ENCODE data around the gene FREM1.

FREM1 gene

DNA sequence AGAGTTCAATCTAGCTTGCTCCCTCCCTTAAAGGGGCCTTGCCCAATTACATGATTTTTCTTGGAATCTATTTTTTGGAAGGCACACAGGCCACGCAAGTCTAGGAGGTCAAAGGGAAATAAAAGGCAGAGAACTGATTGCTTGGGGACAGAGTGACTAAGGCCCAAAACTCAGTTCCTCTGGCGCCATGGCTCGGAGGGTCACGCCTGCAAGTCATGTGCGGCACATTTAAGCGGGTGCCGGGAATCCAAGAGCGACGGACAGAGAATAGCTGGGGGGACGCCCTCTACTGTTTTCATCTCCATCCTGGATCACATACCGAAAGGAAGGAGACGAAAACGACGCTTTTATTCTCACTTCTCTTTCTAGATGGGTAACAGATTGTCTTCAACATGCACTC lies 78.6 kb downstream of the FREM1 start:
- H3K4me3 ChIP-seq: no peak overlapping the region
- no peak overlapping the region for H3K27ac ChIP-seq

DNA sequence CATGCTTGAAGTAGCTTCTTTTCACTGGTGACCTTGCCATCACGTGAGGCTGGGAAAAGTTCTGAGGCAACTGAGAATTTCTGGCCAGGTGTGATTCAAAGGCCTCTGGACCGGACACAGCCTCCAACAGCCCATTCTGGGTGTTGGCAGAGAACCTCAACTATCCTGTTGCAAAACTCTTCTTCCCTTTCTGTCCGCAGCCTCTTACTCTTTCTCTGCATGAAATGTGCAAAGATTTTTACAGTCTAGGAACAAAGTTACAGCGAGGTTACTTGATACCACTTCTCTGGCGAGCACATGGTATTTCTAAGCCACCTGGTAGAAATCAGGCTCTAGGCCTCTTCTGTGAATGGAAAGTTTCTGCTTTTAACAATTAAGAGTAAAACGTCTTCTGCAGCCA lies 79.2 kb downstream of the FREM1 start:
- Histone ChIP-seq H3K27ac (no peak overlapping the region), H3K4me3 (no peak overlapping the region)

DNA sequence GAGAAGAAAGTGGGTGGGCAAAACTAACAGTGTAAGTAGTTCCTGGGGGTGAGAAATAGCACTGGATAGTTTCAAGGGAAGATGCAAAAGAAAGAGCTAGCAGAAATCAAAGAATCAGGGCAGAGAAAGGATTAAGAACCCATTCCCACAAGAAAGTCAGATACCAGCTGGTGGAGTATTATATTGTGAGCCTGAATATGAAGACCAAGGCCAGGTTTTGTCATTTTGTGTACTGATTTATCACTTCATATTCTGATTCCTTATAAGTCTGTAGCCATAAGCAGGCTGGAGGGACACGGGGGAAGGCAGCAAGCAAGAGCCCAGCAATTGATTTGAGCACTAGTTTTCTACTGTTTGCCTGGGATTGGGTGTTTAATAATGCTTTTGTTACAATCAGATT lies 80.2 kb downstream of the FREM1 start:
- no peak overlapping the region for H3K27ac ChIP-seq
- no peak overlapping the region for H3K4me3 ChIP-seq

DNA sequence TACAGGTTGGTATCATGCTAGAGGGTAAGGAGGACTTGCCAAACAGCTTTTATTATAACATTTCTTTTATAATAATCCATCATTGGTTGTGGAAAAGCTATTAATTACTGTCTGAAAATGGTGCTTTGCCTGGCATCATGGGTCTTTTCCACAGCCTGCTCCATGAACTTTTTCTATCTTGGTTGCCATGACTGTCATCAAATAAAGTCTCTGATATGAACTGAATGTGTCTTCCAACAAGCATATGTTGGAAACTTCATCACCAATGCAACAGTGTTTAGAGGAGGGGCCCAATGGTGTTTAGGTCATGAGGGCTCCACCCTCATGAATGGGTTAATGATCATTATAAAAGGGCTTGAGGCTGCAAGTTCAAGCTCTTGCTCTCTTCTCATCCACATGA lies 81.0 kb downstream of the FREM1 start:
- Histone ChIP-seq H3K27ac (no peak overlapping the region), H3K4me3 (no peak overlapping the region)

DNA sequence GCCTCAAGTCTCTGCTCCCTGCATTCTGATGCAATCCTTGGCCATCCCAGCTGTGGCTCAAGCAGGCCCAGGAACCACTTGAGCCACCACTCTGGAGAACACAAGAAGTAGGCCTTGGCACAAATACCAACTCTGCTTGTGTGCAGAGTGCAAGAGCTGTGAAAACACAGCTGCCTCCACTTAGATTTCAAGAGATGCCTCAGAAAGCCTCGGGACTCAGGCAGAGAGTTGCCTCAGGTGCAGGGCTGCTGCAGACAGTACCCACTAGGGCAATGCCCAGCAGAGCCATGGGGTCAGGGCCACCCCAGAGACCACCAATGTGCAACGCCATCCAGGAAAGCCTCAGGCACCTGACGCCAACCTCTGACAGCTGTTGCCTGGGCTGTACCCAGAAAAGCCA lies 82.4 kb downstream of the FREM1 start:
- Histone ChIP-seq H3K4me3 (no peak overlapping the region), H3K27ac (no peak overlapping the region)

DNA sequence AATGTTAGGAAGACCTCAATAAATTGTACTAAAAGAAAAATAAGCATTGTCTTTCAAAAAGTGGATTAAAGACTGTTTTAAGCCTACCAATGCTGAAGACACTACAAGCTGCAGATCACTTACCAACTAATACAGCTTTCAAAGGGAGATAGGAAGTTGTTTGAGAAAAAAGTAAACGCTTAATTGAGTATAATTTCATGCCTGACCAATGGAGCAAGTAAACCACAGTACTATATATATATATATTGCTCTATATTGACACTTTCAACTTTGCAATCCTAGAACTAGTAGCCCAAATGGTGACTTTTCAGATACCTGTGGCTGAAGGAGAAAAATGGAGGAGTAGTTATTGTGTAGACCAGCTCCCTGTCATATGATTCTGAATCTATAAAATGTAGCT lies 85.7 kb downstream of the FREM1 start:
- H3K27ac ChIP-seq: no peak overlapping the region
- H3K4me3 ChIP-seq: no peak overlapping the region

DNA sequence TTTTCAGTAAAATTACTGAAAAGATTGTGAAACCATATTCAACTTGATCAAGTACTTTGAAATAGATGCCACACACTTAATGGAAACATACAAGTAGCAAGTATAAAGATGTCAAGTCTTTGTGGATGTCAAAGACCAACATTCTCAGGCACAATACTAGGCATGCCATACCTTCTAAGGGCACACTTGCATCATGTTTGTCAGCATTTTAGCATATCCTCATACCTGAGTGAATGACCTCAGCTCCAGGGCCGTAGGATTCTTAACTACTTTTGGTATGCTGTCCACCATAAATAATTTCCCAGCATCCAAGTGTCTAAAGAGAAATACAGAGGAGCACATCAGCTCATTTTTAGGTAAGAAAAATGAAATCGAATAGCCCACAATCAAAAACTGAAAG lies 86.4 kb downstream of the FREM1 start:
- Histone ChIP-seq H3K27ac (no peak overlapping the region), H3K4me3 (no peak overlapping the region)

DNA sequence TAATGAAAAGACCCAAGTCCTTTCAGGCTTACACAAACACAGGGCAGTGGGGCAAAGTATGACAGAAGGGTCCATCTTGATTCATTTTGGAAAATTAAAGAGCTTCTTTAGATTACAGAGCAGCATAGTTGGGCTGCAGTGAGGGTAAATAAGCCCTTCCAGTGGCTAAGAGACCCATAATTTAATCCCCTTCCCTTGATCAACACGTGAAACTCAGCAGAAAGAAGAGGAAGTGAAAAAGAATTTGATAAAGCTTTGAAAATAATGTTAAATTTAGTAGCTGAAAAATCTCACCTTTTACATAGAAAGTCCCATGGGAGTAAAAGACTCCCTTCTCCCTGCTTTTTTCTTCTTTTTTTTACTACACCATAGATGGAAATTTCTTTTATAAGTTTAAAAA lies 87.6 kb downstream of the FREM1 start:
- Histone ChIP-seq H3K4me3 (no peak overlapping the region), H3K27ac (no peak overlapping the region)

DNA sequence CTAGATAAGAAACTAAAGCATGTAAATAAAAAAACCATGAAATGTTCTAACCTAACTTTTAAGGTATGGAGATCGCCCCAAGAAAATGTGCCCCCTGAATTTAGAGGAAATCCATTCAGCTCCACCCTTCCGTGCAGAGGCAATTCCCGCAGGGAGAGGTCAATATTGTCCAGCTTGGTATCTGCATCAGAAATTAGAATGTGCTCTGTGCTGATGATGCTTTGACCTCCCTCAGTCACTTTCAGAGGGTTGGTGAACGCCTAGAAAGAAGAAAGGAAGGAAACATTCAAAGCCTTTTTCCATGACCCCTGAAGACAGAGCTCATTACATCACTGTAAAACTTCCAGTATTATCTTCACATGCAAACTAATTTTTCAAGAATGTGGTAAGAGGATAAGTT lies 91.0 kb downstream of the FREM1 start:
- Histone ChIP-seq H3K4me3 (no peak overlapping the region), H3K27ac (no peak overlapping the region)

DNA sequence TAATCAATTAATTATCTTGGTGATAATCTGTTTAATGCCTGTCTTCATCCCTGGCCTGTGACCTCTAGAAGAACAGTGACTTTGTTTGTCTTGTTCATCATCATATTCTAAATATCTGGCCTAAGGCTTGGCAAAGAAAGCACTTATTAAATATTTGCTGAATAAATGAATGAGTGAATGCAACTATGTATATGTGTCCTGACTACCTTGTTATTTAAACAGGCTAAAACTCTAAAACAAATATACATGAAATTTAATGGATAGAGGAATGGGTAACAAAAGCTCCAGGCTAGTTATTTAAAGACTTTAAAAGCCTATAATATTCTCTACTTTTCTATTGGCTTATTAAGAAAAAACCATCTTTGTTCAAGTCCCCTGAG lies 96.0 kb downstream of the FREM1 start:
- H3K4me3 ChIP-seq: no peak overlapping the region
- no peak overlapping the region for H3K27ac ChIP-seq

DNA sequence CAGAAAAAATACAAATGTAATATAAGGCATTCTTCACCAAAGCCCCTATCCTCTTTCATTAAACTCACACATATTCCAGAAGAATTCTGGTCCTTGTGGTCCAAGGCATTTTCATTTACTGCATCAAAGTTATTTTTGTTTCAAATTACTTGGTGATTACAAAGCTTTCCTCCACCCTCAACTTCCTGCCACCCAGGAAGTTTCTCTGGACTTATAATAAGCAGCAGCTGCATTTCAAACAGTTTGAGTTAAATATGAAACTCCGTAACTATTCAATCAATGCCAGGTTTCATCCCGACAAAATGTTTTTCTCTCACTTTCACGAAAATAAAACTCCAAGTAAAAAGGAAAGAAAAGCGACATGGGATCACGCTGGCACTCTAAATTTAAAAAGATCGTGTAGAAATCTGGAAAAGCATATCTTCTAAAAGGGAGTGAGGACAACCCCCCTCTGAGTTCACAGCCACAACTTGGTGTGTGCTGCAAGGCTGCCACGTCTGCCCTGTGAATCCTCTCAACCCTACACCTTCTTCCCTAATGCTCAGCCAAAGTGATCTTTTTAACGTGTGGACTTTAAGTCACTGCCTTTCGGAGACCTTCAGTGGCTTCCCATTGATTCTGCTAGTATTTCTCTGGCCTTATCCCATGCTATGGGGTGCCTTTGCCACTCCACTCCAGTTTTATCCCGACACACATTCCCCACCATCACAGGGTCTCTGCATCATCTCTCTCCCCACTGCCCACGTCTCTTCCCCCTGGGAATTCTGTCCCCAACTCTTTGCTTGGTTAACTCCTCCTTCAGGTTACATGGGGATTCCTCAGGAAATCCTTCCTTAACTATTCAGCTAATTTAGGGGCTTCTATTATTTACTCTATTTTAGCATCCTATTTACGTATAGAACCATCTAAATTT lies 96.6 kb downstream of the FREM1 start:
- Histone ChIP-seq H3K4me3 (no peak overlapping the region), H3K27ac (peak overlapping the region in 1 of 21 experiments; percentile 17)

DNA sequence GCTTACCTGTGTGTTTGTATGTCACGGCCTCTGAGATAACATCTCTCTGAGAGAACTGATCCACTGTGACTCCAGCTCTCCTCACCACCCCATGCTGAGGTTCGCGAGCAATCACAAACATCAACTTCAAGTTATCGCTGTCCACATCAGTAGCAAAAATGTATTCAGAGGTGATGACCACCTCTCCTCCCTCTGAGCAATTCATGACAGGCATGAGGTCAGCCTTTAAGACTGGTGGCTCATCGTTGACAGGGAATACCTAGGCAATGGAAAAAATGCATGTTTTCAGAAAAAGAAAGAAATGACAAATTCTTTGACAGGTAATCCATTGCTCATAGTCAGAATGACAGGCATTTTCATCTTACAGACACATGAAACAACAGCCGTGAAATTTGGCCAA lies 97.4 kb downstream of the FREM1 start:
- no peak overlapping the region for H3K27ac ChIP-seq
- no peak overlapping the region for H3K4me3 ChIP-seq

DNA sequence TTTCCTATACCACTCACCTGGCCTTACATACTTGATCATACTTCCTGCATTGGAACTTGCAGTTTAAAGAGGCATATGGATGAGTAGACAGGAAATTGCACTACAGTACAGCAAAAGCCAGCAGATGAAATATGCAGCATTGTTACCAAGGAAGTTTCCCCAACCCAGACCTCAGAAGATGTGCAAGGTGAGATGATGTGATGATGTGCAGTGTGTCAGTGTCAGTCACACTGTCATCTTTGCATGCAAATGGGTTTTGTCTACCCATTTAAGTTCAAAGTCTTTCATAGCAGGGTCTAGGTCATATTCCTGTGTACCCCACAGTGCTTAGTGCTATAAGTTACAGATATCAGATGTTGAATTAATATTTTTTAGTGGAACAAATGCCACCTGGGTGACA lies 98.4 kb downstream of the FREM1 start:
- no peak overlapping the region for H3K4me3 ChIP-seq

DNA sequence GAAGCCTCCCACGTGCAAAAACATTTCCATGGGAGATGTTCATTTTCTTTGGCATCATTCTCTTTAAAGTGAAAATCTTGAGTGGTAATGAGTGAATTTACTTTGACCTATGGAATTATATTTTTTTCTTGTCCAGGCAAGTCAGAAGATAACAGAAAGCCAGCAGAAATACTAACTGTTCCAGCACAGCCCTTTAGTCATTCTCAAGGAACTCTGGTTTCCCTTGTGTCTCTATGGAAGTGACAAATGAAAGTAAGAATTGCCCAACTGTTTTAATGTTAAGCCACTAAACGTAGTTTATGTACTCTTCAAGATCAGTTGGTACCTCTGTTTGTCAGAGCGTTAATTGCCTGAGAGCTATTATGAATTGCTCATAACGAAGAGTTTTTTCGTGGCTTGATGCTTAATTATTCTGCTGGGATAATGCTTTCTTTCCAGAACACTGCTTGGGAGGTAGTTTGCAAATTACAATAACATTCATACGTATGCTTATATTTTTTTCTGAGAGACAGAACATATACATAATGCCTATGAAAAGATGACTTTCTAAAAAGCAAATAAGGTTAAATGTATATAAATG lies 103.2 kb downstream of the FREM1 start:
- no peak overlapping the region for H3K27ac ChIP-seq
- H3K4me3 ChIP-seq: no peak overlapping the region

More for the DNA sequence above, 98.4 kb downstream of the FREM1 start:
- no peak overlapping the region for H3K27ac ChIP-seq

DNA sequence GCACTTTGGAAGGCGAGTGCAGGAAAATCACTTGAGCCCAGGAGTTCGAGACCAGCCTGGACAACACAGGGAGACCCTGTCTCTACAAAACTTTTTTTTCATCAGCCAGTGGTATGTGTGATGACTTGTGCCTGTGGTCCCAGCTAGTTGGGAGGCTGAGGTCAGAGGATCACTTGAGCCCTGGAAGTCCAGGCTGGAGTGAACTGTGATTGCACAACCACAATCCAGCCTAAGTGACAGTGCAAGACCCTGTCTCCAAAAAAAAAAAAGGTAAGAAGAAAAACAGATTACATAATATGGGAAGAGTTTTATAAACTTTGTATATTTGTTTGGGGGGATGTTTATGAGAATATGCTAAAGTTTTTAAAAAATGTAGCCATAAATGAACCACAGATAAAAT lies 111.2 kb downstream of the FREM1 start:
- H3K4me3 ChIP-seq: no peak overlapping the region
- H3K27ac ChIP-seq: no peak overlapping the region

DNA sequence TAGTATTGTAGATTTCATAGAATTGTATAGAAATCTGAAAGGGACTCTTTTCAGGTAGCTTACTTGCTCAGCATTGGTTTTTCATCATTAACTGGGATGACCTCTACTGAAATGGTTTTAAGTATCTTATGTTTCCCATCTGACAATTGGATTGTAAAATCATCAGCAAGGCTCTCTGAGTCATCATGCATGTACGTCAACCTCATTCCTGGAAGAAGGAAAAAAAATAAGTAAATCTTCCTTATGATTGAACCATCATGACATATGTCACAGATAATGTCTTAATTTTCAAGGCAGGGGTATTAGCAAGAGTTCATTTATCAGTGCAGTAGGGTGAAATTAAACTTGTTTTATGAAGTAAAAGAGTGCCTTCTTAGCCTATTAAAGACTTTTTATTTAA lies 112.8 kb downstream of the FREM1 start:
- Histone ChIP-seq H3K27ac (no peak overlapping the region), H3K4me3 (no peak overlapping the region)

DNA sequence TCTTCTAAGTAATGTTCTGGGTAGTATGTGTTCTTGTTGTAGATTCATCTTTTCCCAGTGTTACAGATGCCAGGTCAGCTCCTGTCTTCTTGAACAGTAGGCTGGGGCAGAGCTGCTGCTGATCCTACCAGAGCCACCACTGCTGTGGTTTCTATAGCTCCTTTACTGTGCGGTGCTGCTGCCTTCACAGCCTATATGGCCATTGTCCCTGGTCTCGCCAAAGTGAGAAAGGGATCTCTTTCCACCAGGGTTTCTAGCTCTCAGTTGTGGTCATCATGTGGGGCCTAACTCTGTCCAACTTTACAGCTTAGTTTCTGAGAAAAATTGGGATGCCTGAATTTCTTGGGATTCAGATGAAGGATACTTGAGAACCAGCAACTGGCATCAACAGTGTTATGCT lies 116.8 kb downstream of the FREM1 start:
- no peak overlapping the region for H3K27ac ChIP-seq
- no peak overlapping the region for H3K4me3 ChIP-seq

DNA sequence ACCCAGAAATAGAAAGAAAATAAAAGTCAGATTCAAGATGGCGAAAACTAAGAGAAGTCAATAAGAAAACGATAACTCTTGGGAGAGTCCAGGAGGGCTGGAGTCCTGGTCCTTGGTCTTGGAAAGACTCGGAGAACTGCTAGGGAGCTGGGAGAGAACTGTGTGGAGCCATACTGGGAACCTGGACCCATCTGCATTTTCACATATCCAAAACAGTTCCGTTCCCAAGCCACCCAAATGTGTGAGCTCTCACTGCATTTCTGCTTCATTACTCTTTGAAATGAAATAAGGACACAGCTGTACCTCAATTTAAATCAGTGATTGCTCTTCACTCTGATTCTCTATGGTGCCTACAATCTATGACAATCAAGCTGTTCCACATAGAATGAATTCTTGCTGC lies 119.6 kb downstream of the FREM1 start:
- no peak overlapping the region for H3K27ac ChIP-seq
- H3K4me3 ChIP-seq: no peak overlapping the region

DNA sequence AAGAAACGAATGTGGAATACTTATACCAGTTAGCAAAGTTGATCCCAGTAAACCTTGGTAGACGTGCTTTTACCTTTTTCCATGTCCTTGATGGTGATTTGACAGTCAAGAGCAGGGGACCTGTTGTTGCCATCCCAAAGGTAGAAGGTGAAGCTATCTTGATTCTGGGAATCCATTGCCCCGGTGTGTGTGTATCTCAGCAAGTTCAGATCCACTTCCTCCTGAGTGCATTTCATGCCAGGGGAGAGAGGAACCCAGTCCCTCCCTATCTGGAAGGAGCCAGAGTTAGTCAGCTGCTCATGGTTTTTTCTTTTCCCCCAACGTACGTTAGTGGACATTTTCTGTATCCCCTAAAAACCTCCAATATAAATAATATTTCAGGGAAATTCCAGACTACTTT lies 121.4 kb downstream of the FREM1 start:
- Histone ChIP-seq H3K4me3 (no peak overlapping the region), H3K27ac (no peak overlapping the region)

DNA sequence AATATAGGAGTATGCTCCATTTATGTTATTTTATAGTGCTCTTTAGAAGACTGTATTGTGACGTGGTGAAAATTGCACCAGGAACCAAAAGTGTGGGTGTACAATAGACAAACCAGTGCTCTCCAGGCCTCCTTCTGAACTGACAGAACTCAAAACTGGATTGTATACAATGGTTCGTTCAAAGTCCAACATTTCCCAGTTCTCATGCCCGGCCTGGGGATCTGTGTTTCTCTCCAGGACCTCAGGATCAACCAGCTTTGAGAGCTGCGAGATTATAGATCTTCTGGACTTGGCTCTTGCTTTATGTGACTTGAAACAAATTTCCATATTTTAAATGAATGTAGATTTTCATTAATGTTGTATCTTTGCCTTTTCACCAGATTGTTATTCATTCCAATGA lies 126.9 kb downstream of the FREM1 start:
- no peak overlapping the region for H3K4me3 ChIP-seq
- H3K27ac ChIP-seq: no peak overlapping the region

DNA sequence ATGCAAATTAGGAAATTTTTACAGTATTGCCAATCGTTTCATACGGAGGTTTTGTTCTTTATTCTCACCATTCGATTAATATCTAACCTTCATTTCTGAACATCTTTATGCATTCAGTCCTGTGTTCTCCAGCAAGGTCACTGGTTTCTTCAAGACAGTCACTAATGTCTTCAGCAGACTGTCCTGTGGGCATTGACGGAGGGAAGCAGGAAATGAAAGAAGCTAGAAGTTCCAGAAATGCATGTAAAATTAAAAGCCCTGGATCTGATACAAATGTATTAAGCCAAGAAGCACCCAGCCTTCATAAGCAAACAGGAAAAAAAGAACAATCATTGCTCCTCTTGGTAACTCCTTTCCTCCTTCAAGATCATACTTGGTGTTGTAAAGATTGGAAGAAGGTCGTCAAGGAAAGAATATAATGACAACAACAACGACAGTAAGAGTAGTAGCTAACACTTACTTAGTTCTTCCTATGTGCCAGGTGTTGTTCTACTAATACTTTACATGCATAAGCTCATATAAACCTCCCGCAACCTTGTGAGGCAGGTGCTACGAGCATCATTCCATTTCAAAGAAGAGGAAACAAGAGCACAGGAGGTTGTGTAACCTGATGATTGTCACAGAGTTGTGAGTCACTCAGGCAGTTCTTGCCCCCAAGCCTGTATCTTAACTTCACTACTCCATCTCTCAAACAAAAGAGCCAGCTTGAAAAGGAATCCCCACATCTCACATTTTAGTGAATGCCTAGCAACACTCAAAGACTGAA lies 127.8 kb downstream of the FREM1 start:
- H3K27ac ChIP-seq: no peak overlapping the region
- H3K4me3 ChIP-seq: no peak overlapping the region
